DLD1 (cell line): ENCODE measurements around the gene SNX5.

ENCODE experiments used
- in situ Hi-C: cut with HindIII; loops from 2 replicates; pipeline ENCODE4 v1.10.0; 2017; ENCODE audit warnings: low sequenced_read_pairs

Gene SNX5

DNA sequence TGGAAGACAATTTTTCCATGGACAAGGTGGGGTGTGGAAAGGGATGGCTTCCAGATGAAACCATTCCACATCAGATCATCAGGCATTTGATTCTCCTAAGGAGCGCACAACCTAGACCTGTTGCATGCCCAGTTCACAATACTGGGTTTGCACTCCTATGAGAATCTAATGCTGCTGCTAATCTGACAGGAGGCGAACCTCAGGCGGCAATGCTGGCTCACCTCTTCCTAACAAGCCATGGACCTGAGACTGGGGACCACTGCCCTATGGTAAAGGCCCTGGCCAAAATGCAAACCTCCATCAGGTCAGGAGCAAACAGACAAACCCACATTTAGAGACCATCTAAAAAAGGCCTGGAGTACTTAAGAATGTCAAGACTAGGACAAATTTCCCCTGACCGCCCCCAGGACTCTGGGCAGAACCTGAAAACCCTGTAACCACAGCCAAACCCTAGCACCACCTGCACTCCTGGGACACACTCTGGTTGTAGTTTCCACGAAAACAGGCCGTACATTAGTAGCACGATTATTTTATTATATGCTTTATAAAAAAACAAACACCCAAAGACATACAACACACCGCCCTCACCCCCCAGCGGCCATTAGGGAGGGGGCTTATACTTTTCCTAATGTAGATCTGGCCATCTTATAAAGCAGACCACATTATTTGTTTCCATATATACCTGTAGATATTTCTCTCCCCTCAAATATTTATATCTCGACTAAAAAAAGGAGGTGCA is 27.3 kb downstream of the SNX5 start:
- in situ Hi-C loops: no loop called here

DNA sequence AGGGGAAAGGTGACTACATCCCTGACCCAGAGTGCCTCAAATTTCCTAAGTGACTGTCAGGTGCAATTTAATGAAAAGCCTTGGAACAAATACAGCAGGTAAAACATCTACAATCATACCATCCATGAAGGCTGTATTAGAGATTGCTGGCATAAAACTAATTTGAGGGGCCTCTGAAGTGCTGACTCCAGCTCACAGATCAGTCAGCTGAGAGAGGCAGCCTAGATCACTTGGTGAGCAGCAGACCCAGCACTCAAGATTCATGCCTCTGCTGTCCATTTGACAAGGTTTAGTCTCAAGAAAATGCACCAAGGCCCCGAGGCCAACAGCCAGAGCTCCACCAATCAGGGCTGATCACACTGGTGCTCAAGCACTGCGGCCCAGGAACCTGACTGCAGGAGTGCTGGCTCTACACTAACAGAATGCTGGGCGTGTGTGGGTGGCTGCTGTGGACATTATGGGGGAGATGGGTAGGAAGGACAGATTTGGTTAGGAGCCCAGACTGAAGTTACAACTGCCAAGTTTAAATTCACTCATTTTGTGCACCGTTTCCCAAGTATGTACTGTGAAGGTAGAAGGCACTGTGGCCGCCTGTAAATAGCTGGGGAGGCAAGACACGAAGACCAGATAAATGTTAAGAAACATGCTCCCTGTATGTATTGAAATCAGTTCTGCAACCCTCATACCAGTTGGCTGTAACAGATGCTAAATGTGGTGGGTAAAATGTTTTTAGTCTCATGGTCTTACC is 28.2 kb downstream of the SNX5 start:
- in situ Hi-C loops: no loop called here

DNA sequence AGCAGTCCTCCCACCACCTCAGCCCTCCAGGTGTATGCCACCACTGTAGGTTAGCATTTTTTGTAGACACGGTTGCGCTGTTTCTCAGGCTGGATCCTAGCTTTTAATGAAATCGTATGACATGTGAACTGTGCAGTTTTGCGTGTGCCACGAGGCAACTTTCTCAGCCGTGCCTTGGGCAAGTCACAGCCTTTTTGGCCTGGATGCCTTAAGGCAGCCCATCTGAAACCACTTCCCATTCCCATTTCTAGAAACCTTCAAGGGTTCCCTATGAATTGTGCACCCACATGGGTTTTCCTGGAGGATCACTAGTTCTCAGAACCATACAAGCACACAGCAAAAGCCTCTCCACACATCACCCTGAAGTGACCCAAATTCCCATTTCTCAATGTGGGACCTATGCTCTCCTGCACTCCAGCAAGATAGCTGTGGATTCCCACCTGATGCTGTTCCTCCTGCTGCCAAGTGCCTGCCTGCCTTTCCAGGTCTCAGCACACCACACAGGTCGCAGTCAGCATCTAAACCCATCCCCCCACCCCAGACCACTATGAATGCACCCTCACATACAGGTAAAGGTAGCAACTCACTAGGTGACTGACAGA is 28.9 kb downstream of the SNX5 start:
- in situ Hi-C loops: no loop called here

DNA sequence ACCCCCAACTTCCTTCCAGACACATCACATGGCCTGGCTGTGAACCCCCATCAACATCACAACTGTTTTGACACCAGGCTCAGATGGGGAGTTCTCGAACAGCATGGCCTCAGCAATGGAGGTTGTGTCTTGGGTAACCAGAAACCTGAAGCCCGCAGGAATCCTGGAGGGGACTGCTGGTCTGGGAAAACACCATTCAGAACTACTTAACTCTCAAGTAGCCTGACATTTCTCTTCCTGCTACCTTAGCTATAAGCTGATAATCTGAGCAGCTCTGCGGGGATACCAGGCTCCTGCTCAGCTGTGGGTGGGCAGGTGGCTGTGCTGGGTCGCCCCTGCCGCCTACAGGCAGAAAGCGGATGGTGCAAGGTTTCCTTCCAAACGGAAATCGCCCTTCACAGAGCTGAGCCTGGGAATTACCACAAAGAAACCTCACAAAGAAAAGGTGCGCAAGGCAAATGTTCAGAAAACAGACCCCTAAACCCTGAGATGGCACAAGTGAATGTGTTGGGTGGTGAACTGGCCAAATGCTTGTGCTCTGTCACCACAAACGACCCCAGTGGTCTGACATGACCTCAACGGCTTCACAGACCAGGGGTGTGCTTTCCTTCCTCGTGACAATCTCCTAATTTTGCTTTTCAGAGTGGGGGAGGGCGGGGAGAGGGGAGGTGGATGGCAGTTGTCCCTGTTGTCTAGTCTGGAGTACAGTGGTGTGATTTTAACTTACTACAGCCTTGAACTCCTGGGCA is 29.5 kb downstream of the SNX5 start:
- in situ Hi-C loops: no loop called here

DNA sequence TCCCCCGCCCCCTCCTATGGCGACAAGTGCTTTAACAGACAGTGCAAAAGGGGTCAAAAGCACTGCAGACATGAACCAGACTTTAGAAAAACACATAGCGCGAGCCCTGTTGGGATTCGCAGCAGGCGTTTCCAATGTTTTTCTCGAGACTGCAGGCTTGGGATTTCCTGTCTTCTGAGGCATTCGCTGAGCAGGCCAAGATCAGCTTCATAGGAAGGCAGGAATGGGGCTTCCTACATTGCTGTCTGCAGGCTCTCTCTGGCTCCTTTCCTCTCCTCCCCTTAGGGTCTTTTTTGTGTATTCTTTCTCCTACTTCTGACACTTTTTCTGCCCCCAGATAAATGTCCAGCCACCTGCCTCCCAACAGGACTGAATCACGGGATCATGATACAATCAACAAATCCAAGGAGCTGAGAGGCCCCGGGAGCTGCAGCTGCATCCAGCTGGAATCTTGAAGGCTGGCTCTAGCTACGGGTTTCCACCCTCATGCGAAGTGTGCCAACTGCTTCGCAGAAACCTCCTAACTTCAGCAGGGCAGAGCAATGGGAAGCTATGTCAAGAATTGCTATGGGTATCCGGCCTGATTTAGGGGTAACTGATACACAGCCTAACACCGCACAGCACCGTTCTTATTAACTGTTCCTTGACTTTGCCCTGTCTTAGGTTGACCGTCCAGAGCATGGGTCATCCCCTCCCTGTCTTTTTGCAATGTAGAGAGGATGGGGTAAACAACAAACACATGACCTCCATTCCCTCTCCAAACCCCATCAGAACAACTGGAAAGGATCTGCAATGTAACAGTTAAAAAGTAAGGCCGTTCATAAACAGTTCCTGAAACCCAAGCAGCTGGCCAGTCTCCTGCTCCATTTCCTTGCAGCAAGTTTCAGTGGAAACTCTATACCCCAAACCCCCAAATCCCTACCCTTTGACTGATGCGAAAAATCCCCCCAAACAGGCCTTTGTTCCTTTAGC is 31.5 kb downstream of the SNX5 start:
- in situ Hi-C loops: no loop called here

DNA sequence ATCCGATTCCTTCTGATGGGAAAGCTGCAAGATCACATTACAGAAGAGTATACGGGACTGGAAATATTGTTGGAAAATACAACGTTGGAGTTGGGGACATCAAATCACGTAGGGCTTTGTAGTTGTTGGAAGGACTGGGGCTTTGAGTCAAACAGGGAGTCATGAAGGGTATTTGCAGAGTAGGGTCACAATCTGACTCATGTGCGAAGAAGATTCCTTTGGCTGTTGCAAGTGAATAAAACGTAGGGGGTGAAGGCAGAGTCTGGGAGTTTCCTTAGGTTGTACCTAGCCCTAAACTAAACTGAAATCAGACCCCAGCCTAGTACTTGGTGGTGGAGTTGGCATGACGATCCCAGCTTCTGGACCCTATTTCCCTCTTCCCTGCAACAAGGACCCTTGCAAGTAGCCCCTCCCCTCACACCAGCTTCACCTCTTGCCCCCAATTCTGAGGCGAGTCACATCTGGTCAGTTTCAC is 32.3 kb downstream of the SNX5 start:
- in situ Hi-C loops: no loop called here

DNA sequence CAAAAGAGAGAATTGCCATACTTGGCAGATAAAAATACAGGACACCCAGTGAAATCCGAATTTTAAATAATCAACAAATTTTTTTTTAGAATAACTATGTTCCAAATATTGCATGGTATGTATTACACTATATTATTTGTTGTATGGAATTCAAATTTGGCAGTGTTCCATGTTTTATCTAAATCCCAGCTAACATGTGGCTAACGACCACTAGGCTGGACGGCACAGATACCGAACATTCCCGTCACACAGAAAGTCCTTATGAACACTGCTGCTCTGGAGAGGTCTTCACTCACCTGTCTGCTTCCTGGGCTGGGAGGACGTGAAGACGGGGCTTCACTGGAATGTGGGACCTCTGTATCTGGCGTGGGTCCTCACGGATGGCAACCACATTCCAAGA is 32.8 kb downstream of the SNX5 start:
- in situ Hi-C loops: no loop called here

DNA sequence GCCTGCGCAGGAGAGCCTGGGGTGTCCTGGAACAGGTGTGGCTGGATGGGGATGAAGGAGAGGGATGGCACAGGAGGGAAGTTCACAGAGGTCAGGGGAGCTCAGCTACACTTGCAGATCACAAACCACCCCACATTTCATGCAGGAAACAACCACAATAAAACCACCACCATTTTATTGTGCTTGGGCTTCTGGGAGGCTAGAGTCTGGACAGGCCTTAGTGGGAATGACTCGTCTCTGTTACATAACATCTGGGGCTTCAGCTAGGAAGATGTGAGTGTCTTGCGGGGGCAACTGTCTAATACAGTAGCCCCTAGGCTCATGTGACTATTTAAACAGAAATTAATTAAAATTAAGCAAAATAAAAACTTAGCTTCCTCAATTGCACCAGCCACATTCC is 33.4 kb downstream of the SNX5 start:
- in situ Hi-C loops: no loop called here

DNA sequence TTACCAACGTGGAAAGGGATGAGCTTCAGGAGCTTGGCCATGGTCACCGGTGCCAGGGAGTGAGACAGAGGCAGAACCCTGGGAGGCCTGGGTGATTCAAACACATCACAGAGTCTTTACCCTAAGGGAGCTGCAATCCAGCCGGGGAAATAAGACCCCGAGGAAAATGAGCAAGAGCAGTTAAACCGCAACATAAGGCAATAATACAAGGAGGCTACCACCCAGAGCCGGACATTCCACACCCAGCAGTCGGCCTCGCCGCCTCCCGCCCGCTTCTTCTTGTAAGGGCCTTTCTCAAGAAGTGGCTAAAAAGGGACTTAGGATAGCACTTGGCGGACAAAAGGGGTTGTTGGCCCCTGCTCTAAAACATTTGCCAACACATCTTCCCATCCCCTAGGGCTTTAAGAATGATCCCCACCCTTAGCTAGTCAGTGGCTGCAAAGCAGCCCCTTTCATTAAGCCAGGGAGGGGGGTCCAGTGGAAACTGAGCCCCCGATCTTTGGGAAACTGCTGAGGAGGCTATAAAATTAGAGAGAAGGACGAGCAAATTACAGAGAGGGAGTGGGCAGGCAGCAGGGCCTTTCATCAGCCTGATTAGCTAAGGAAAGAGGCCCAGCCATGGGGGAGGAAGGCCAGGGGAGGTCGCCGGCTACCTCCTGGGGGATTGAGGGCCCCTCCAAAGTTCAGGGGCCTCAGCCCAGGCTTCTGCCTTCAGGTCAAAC is 34.3 kb downstream of the SNX5 start:
- in situ Hi-C loops: no loop called here

DNA sequence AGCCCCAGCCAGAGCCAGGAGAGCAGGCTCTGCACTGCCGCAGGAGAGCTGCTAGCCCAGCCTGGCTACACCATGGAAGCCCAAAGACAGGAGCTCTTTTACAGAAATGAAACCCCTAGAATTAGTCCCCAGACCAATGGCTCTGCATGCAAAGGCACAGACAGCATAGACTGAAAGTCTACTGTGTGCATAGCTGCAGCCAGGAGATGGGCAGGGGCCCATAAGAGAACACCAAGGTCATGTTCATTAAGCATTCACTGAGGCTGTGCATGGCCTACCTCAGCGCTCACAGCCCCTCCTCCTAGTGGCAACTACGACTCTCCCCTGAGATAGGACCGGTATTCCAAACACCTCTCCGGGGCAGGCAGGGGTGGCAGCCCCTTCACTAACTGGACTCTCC is 34.9 kb downstream of the SNX5 start:
- in situ Hi-C loops: no loop called here

DNA sequence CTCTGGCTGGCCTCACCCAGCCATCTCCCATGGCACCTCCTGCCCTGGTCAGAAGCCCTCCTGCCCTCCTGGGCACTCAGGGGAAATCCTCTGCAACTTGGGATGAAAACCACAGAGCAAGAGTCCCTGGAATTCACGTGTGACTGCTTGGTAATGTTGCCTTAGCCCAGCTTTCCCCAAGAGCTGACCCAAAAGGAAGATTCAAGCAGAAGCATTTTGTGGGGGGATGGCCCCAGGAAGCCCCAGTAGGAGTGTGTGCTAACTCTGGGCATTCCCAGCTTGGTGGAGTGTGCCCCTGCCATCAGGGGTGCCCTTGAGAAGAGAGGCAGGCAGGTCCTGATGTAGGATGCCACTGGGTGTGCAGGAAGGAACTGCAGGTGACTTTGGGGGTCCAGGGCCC is 35.5 kb downstream of the SNX5 start:
- in situ Hi-C loops: no loop called here

DNA sequence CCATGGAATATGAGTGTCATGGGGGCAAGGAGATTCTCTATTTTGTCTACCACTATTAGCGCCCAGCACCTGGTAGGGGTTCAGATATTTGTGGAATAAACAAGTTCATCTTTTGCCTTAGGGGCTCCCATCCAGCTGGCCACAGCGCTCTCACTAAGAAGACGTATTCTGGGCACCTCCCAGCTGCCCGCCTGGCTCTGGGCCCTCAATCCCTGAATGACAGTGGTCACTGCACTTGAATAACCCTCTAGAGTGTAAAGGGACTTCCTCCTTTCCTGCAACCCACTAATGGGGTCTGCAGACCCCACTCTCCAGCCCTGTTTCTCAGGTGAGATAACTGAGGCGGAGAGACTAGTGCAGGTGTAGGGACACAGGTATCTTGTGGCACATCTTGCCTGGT is 36.2 kb downstream of the SNX5 start:
- in situ Hi-C loops: no loop called here

DNA sequence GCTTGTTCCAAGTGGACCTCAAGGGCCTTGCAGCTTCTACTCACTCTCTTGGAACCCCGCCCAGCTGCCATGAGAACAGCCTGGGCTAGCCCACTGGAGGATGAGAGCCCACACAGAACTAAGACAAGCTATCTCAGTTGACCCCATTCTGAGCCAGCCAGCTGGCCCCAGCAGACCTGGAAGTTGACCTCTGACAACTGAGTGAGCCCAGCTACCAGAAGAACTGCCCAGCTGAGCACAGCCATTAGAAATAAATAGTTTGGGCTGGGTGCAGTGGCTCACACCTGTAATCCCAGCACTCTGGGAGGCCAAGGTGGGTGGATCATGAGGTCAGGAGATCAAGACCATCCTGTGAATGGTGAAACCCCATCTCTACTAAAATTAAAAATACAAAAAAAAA is 37.1 kb downstream of the SNX5 start:
- in situ Hi-C loops: no loop called here

DNA sequence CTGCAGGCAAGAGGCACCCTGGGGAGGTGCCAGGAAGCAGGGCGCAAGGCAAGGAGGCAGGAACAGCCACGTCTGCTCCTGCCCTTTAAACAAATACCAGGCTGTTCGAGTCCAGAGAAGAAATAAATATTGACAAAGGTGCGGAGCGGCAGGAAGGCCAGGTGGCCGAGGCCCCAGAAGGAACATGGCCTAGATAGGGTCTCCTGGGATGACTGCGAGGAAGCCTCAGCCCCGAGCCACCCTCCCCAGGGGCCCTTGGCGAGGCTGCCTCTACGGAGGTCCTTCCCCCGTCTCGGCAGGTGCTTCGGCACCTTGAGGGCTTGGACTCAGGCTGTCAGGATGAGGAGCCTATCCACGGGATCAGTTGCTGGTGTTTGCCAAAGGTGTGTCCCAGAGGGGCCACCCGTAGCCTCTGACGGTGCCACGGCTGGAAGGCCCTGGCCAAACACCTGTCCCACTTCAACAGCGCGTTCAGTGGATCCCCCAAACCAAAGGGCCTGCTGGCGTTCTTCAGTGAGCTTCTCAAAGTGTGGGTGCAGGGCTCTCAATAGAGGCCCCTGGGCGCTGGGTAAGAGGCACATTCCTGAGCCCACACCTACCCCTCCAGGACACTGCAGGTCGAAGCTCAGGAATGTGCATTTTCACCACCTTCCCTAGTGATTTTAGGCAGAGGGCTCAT is 39.8 kb downstream of the SNX5 start:
- in situ Hi-C loops: no loop called here

DNA sequence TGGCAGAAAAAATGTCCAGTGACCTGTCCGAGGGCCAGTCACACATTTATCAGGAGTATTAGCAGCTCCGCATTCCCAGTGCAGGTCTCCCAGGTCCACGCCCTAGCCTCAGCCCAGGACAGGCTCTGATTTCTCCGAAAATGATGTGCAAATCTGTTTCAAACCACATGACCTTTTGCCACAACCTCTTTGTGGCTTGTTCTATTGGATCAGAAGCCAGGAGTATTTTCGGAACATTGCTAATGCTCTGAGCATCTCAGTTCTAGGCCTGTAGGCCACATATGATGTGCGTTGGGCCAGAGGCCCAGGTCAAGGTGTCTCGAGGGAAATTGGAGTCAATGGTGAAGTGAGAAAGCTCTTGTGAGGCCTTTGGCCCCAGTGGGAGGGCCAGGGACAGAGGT is 40.4 kb downstream of the SNX5 start:
- in situ Hi-C loops: no loop called here

DNA sequence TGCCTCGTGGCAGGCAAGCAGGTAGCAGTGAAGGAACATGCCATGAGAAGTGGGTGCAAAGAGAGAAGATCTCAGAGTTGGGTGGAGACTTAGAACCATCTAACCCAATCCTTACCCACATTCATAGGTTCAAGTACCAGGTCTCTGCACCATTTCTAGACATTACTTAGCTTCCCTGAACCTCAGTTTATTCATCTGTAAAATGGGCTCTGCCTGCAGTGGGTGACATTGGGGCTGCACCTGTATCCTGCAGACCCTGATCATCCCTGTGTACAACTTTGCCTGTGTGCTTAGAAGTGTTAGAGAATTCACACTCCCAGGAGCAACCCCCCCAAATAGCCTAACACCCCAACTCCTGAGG is 42.7 kb downstream of the SNX5 start:
- in situ Hi-C loops: no loop called here

DNA sequence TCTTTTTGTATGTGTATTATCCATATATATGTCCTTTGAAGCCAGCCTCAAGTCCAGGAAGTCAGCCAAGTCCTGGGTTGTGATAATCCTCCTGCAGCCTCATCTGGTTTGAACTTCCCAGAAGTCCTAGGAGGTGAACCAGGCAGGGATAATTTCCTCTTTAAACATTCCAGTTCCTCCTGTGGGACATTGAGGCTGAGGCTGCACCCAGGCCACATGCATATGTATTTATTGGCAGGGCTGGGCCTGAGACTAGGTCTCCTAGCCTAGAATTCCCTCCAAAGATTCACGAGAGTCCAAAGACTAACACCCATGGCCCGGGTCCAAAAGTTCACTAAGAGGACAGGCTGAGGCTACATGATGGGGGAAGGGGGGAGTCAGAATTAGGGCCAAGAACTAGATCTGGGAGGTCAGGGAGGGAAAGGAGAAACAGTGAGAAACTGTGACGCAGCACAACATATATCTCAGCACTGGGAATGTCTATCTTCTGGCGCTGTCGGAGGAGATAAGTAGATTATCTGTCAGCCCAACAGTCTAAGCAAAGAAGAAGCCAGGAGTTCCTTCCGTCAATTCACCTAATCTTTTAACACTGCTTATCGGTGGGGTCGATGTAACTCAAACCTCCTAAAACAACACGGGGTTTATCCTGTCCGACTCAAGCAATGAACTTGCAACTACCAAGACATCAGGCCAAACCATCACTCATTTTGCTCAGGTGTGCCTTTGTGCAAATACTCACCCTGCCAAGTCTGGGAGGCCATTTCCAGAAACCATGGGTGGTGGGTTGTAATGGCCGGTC is 43.3 kb downstream of the SNX5 start:
- in situ Hi-C loops: no loop called here

DNA sequence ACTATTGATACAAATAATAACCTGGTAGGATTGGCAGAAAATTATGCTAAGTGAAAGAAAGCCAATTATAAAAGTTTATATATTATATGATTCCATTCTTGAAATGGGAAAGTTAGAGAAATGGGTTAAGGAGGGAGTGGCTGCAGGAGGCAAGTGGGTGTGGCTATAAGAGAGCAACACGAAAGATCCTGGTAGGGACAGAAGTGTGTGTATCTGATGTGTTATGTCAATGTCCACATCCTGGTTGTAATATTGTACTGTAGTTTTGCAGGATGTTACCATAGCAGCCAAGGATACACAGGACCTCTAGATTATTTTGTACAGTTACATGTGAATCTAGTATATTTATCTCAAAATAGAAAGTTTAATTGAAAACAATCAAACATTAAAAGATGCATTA is 46.8 kb downstream of the SNX5 start:
- in situ Hi-C loops: no loop called here
